K562 (cell line): ENCODE data around the gene SH3BP5L. TPM values are rescaled to one million over a fixed set of nuclear protein-coding genes. Genes with fewer than 3 reads are reported as not detected.
A peak's percentile ranks its signal among the peaks of the same experiment; 100 is the strongest.

Source experiments
- KDM4B ChIP-seq, 2 experiments: fragments of 450-650 bp in 1 of 2; sonication (generic) in 1 of 2; IDR thresholded peaks; 2 replicates each; pipeline ENCODE4 v1.6.1; 2016 to 2017; ENCODE audit warnings: borderline replicate concordance in 2 of 2, antibody characterized with exemption in 1 of 2, low read depth in 1 of 2, mild to moderate bottlenecking in 1 of 2
- NFIC ChIP-seq: fragments of 450-650 bp; IDR thresholded peaks from 2 replicates; pipeline ENCODE4 v1.6.1; 2017; ENCODE audit warnings: mild to moderate bottlenecking, inconsistent platforms
- ZNF184 ChIP-seq: sonication (generic); formaldehyde crosslinking; IDR thresholded peaks from 2 replicates; pipeline ENCODE4 v1.5.0; 2020; ENCODE audit warnings: missing genetic modification reagents
- ZNF3 ChIP-seq: fragments of 250-450 bp; sonication (Bioruptor Pico); IDR thresholded peaks from 2 replicates; pipeline ENCODE4 v1.5.0; 2021; ENCODE audit warnings: mild to moderate bottlenecking, moderate library complexity
- polyA plus RNA-seq, 8 experiments: library from polyadenylated mRNA; depleted of rRNA in 4 of 8; stranded (reverse) in 5 of 8; unstranded in 3 of 8; fragments of >200 nt; fragmentation: Nextera tagmentation in 2 of 8; fragmentation: Illumina TruSeq in 1 of 8; extraction: Ambion mirVana in 2 of 8; extraction: Trizol in 1 of 8; gene quantifications; 2 replicates each; pipeline versions ENCODE4 v1.2.1 to v1.2.3, GENCODE V29; 2011 to 2014; ENCODE audit warnings: inconsistent platforms in 1 of 8, missing spikeins in 1 of 8
- total RNA-seq, 7 experiments: library from RNA; depleted of rRNA in 6 of 7; stranded (reverse); fragments of >200 nt in 6 of 7; fragmentation: Illumina TruSeq in 2 of 7; extraction: Trizol in 2 of 7; gene quantifications; 2 replicates each; pipeline versions ENCODE4 v1.2.1 to v1.2.3, GENCODE V29; 2011 to 2021; ENCODE audit warnings: low replicate concordance in 1 of 7
- TF ChIP-seq, protein P1 (sequence below): sonication (generic); formaldehyde crosslinking; IDR thresholded peaks from 2 replicates; pipeline ENCODE4 v1.8.0; 2022; ENCODE audit warnings: mild to moderate bottlenecking, missing genetic modification reagents
- TF ChIP-seq, protein P2 (sequence below): fragments of 450-650 bp; IDR thresholded peaks from 2 replicates; pipeline ENCODE4 v1.6.1; 2016; ENCODE audit warnings: low read depth
- TF ChIP-seq, protein P3 (sequence below): sonication (generic); formaldehyde crosslinking; IDR thresholded peaks from 2 replicates; pipeline ENCODE4 v1.8.1; 2023; ENCODE audit warnings: mild to moderate bottlenecking, missing genetic modification reagents
- TF ChIP-seq, protein P4 (sequence below): fragments of 250-450 bp; sonication (Bioruptor Pico); IDR thresholded peaks from 2 replicates; pipeline ENCODE4 v1.8.0; 2021; ENCODE audit warnings: moderate library complexity, mild to moderate bottlenecking, inconsistent platforms
- TF ChIP-seq, protein P5 (sequence below): fragments of 250-450 bp; sonication (Bioruptor Pico); IDR thresholded peaks from 2 replicates; pipeline ENCODE4 v1.8.0; 2022; ENCODE audit warnings: inconsistent platforms, mild to moderate bottlenecking, moderate library complexity, borderline replicate concordance

SH3BP5L gene
- total and polyA plus RNA-seq, 9 of the 15 experiments (the other 6 are each of a cell fraction or from before 2014, with no cell fraction given), result 1.9 to 26.5 (median 15.8) TPM

DNA sequence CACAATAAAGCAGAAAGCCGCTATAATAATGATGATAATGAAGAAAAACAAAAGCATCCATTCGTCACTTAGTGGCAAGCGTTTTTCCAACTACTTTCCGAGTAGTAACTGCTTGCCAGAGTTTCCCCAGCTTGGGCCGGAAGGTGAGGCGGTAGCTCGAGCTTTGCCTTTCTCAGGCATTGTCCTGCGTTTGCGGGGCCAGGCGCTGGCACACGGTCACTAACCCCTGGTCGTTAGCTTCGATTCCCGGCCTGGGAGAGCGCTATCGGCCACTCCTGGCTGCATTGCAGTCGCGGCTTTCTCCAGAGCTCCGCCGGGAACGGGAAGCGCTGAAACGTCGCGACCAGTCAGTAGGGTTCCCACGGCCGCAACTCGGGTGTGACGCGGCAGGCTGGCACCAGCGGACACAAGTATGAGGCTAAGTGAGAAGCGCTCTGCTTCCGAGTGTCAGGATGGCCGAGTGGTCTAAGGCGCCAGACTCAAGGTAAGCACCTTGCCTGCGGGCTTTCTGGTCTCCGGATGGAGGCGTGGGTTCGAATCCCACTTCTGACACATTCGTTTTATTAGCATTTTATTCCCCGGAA lies 47.8 kb upstream of the SH3BP5L start (continued):
- TF ChIP-seq ZNF3 (CRISPR knock-in tag) (no peak), NFIC (peak; percentile 77), ZNF184 (CRISPR knock-in tag) (peak; percentile 94), KDM4B (IDR thresholded peaks at IDR 0.05; ENCODE audit: borderline replicate concordance in 2 of 2, low read depth in 1 of 2) (0 out of 4 replicates have a peak, but pooled peaks of 1 of the 2 experiments have one; percentile 68)
- TF ChIP-seq, protein P1, sequence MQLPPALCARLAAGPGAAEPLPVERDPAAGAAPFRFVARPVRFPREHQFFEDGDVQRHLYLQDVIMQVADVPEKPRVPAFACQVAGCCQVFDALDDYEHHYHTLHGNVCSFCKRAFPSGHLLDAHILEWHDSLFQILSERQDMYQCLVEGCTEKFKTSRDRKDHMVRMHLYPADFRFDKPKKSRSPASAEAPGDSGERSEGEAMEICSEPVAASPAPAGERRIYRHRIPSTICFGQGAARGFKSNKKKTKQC (CRISPR knock-in tag), result peak; percentile 27; the same call in 1 of the 2 replicates
- TF ChIP-seq, protein P2, sequence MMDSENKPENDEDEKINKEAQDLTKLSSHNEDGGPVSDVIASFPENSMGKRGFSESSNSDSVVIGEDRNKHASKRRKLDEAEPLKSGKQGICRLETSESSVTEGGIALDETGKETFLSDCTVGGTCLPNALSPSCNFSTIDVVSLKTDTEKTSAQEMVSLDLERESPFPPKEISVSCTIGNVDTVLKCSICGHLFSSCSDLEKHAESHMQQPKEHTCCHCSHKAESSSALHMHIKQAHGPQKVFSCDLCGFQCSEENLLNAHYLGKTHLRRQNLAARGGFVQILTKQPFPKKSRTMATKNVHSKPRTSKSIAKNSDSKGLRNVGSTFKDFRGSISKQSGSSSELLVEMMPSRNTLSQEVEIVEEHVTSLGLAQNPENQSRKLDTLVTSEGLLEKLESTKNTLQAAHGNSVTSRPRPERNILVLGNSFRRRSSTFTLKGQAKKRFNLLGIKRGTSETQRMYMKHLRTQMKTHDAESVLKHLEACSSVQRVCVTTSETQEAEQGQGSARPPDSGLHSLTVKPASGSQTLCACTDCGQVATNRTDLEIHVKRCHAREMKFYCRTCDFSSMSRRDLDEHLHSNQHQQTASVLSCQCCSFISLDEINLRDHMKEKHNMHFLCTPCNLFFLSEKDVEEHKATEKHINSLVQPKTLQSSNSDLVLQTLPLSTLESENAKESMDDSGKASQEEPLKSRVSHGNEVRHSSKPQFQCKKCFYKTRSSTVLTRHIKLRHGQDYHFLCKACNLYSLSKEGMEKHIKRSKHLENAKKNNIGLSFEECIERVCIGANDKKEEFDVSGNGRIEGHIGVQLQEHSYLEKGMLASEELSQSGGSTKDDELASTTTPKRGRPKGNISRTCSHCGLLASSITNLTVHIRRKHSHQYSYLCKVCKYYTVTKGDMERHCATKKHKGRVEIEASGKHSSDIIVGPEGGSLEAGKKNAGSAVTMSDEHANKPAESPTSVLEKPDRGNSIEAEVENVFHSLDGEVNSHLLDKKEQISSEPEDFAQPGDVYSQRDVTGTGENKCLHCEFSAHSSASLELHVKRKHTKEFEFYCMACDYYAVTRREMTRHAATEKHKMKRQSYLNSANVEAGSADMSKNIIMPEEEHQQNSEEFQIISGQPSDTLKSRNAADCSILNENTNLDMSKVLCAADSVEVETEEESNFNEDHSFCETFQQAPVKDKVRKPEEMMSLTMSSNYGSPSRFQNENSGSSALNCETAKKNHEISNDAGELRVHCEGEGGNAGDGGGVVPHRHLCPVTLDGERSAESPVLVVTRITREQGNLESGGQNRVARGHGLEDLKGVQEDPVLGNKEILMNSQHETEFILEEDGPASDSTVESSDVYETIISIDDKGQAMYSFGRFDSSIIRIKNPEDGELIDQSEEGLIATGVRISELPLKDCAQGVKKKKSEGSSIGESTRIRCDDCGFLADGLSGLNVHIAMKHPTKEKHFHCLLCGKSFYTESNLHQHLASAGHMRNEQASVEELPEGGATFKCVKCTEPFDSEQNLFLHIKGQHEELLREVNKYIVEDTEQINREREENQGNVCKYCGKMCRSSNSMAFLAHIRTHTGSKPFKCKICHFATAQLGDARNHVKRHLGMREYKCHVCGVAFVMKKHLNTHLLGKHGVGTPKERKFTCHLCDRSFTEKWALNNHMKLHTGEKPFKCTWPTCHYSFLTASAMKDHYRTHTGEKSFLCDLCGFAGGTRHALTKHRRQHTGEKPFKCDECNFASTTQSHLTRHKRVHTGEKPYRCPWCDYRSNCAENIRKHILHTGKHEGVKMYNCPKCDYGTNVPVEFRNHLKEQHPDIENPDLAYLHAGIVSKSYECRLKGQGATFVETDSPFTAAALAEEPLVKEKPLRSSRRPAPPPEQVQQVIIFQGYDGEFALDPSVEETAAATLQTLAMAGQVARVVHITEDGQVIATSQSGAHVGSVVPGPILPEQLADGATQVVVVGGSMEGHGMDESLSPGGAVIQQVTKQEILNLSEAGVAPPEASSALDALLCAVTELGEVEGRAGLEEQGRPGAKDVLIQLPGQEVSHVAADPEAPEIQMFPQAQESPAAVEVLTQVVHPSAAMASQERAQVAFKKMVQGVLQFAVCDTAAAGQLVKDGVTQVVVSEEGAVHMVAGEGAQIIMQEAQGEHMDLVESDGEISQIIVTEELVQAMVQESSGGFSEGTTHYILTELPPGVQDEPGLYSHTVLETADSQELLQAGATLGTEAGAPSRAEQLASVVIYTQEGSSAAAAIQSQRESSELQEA, result peak; percentile 73
- TF ChIP-seq, protein P3, sequence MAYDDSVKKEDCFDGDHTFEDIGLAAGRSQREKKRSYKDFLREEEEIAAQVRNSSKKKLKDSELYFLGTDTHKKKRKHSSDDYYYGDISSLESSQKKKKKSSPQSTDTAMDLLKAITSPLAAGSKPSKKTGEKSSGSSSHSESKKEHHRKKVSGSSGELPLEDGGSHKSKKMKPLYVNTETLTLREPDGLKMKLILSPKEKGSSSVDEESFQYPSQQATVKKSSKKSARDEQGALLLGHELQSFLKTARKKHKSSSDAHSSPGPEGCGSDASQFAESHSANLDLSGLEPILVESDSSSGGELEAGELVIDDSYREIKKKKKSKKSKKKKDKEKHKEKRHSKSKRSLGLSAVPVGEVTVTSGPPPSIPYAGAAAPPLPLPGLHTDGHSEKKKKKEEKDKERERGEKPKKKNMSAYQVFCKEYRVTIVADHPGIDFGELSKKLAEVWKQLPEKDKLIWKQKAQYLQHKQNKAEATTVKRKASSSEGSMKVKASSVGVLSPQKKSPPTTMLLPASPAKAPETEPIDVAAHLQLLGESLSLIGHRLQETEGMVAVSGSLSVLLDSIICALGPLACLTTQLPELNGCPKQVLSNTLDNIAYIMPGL (CRISPR knock-in tag), result peak; percentile 95; the same call in 1 of the 2 replicates
- TF ChIP-seq, protein P4, sequence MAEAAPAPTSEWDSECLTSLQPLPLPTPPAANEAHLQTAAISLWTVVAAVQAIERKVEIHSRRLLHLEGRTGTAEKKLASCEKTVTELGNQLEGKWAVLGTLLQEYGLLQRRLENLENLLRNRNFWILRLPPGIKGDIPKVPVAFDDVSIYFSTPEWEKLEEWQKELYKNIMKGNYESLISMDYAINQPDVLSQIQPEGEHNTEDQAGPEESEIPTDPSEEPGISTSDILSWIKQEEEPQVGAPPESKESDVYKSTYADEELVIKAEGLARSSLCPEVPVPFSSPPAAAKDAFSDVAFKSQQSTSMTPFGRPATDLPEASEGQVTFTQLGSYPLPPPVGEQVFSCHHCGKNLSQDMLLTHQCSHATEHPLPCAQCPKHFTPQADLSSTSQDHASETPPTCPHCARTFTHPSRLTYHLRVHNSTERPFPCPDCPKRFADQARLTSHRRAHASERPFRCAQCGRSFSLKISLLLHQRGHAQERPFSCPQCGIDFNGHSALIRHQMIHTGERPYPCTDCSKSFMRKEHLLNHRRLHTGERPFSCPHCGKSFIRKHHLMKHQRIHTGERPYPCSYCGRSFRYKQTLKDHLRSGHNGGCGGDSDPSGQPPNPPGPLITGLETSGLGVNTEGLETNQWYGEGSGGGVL (CRISPR knock-in tag), result no peak
- TF ChIP-seq, protein P5, sequence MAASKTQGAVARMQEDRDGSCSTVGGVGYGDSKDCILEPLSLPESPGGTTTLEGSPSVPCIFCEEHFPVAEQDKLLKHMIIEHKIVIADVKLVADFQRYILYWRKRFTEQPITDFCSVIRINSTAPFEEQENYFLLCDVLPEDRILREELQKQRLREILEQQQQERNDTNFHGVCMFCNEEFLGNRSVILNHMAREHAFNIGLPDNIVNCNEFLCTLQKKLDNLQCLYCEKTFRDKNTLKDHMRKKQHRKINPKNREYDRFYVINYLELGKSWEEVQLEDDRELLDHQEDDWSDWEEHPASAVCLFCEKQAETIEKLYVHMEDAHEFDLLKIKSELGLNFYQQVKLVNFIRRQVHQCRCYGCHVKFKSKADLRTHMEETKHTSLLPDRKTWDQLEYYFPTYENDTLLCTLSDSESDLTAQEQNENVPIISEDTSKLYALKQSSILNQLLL (CRISPR knock-in tag), result no peak
